GM23338 (cell line): ENCODE measurements around the gene PAEP. TPM values are rescaled to one million over a fixed set of nuclear protein-coding genes. Genes with fewer than 3 reads are reported as not detected.

Source experiments
- ATAC-seq: fragments of 200-7000 bp; cut with Tn5 transposase; 3 replicates; pipeline ENCODE4 v1.9.1; 2020
- DNase-seq: peaks from one replicate; pipeline ENCODE4 v3.0.0-alpha.2; 2015; ENCODE audit warnings: low spot score
- H2AFZ ChIP-seq: fragments of 200-600 bp; sonication (generic); 2 replicates; pipeline ENCODE4 v1.8.0; 2016; ENCODE audit warnings: antibody characterized with exemption, mild to moderate bottlenecking, moderate library complexity
- H3F3A ChIP-seq: fragments of 200-600 bp; sonication (generic); replicated peaks from 2 replicates; pipeline ENCODE4 v1.8.0; 2017; ENCODE audit warnings: antibody characterized with exemption, mixed run types, low read depth
- H3K27ac ChIP-seq: fragments of 200-600 bp; sonication (generic); 2 replicates; pipeline ENCODE4 v1.6.1; 2016; ENCODE audit warnings: low read depth
- H3K27me3 ChIP-seq: fragments of 200-600 bp; sonication (generic); 2 replicates; pipeline ENCODE4 v1.8.0; 2016; ENCODE audit warnings: mild to moderate bottlenecking, mixed run types, moderate library complexity; ENCODE audit not compliant: insufficient read depth
- H3K36me3 ChIP-seq: fragments of 200-600 bp; sonication (generic); 2 replicates; pipeline ENCODE4 v1.8.0; 2016; ENCODE audit warnings: mild to moderate bottlenecking; ENCODE audit not compliant: insufficient read depth
- H3K4me1 ChIP-seq: fragments of 200-600 bp; sonication (generic); 2 replicates; pipeline ENCODE4 v1.8.0; 2016; ENCODE audit warnings: mild to moderate bottlenecking, moderate library complexity; ENCODE audit not compliant: insufficient read depth
- H3K4me2 ChIP-seq: fragments of 200-600 bp; sonication (generic); 2 replicates; pipeline ENCODE4 v1.7.1; 2017; ENCODE audit warnings: mixed run types
- H3K4me3 ChIP-seq: fragments of 200-600 bp; sonication (generic); 2 replicates; pipeline ENCODE4 v1.6.1; 2016; ENCODE audit warnings: mixed run types
- H3K79me2 ChIP-seq: fragments of 200-600 bp; sonication (generic); replicated peaks from 2 replicates; pipeline ENCODE4 v1.8.0; 2017; ENCODE audit warnings: mild to moderate bottlenecking; ENCODE audit not compliant: insufficient read depth
- H3K9me2 ChIP-seq: fragments of 200-600 bp; sonication (generic); 2 replicates; pipeline ENCODE4 v1.8.0; 2017; ENCODE audit not compliant: insufficient read depth
- H4K20me1 ChIP-seq: fragments of 200-600 bp; sonication (generic); replicated peaks from 2 replicates; pipeline ENCODE4 v1.8.0; 2017; ENCODE audit warnings: mild to moderate bottlenecking; ENCODE audit not compliant: insufficient read depth
- H3K27ac Mint-ChIP-seq: 2 replicates; pipeline ENCODE4 v1.8.0; 2020; ENCODE audit warnings: inconsistent platforms, mild to moderate bottlenecking, moderate library complexity, mixed read lengths
- H3K27me3 Mint-ChIP-seq: 3 replicates; pipeline ENCODE4 v1.8.0; 2022; ENCODE audit warnings: low read depth, mild to moderate bottlenecking, moderate library complexity, mixed read lengths, inconsistent platforms; ENCODE audit not compliant: insufficient read depth, poor library complexity
- H3K36me3 Mint-ChIP-seq: 3 replicates; pipeline ENCODE4 v1.8.0; 2021; ENCODE audit warnings: low read depth, mild to moderate bottlenecking, inconsistent platforms, moderate library complexity, mixed read lengths
- H3K4me1 Mint-ChIP-seq: 3 replicates; pipeline ENCODE4 v1.8.0; 2020; ENCODE audit warnings: mild to moderate bottlenecking, inconsistent platforms, mixed read lengths
- H3K4me3 Mint-ChIP-seq: 3 replicates; pipeline ENCODE4 v1.8.0; 2021; ENCODE audit warnings: moderate library complexity, mild to moderate bottlenecking, inconsistent platforms, mixed read lengths
- H3K9me3 Mint-ChIP-seq: 3 replicates; pipeline ENCODE4 v1.8.0; 2020; ENCODE audit warnings: moderate library complexity, mild to moderate bottlenecking, inconsistent platforms, mixed read lengths
- CREB1 ChIP-seq: fragments of 250-450 bp; sonication (Bioruptor Pico); IDR thresholded peaks from 2 replicates; pipeline ENCODE4 v1.5.0; 2020; ENCODE audit warnings: low read depth, mild to moderate bottlenecking, moderate library complexity
- CTCF ChIP-seq, 2 experiments: fragments of 200-600 bp in 1 of 2; sonication (generic) in 1 of 2; conservative IDR thresholded peaks; 2 replicates each; pipeline versions ENCODE4 v1.5.1 to v1.6.1; 2016 to 2017; ENCODE audit warnings: antibody characterized with exemption in 2 of 2, low read depth in 2 of 2, mild to moderate bottlenecking in 2 of 2, moderate library complexity in 1 of 2
- ETS1 ChIP-seq: IDR thresholded peaks from 2 replicates; pipeline ENCODE4 v1.6.1; 2016; ENCODE audit warnings: antibody characterized with exemption
- EZH2 ChIP-seq: fragments of 200-600 bp; sonication (generic); IDR thresholded peaks from one replicate; pipeline ENCODE4 v1.8.0; 2017; ENCODE audit warnings: antibody characterized with exemption, mild to moderate bottlenecking, low read depth; ENCODE audit not compliant: unreplicated experiment
- EZH2phosphoT487 ChIP-seq: fragments of 200-600 bp; sonication (generic); IDR thresholded peaks from one replicate; pipeline ENCODE4 v1.8.1; 2018; ENCODE audit warnings: antibody characterized with exemption; ENCODE audit not compliant: unreplicated experiment
- NANOG ChIP-seq: IDR thresholded peaks from 2 replicates; pipeline ENCODE4 v1.6.1; 2016; ENCODE audit warnings: antibody characterized with exemption, borderline replicate concordance
- POLR2AphosphoS5 ChIP-seq: IDR thresholded peaks from 2 replicates; pipeline ENCODE4 v1.6.1; 2016; ENCODE audit warnings: antibody characterized with exemption, low read depth
- STAT1 ChIP-seq: IDR thresholded peaks from one replicate; pipeline ENCODE4 v1.6.1; 2016; ENCODE audit warnings: antibody characterized with exemption; ENCODE audit not compliant: unreplicated experiment
- ZNF114 ChIP-seq: fragments of 250-450 bp; sonication (Bioruptor Pico); IDR thresholded peaks from 2 replicates; pipeline ENCODE4 v1.5.0; 2020; ENCODE audit warnings: mild to moderate bottlenecking, moderate library complexity
- ZNF331 ChIP-seq: fragments of 250-450 bp; sonication (Bioruptor Pico); IDR thresholded peaks from 2 replicates; pipeline ENCODE4 v1.5.0; 2020; ENCODE audit warnings: low read depth, mild to moderate bottlenecking, moderate library complexity
- polyA plus RNA-seq: library from polyadenylated mRNA; unstranded; fragments of >200 nt; fragmentation: Nextera tagmentation; extraction: Ambion mirVana; gene quantifications from 2 replicates; pipeline ENCODE4 v1.2.1, GENCODE V29; 2016
- total RNA-seq: library from RNA; depleted of rRNA; stranded (reverse); fragments of >200 nt; shearing (Covaris generic); gene quantifications from 2 replicates; pipeline ENCODE4 v1.2.3, GENCODE V29; 2014

Gene PAEP
- total and polyA plus RNA-seq, 2 experiments from 2014 or later = not detected

- DNase-seq (no peak), ATAC-seq (no peak)
- H3K27me3 Mint-ChIP-seq = peaks cover 3% of the 10 kb centered on the region
- H3K4me1 ChIP-seq = no peaks in the 10 kb centered on the region
- no peaks in the 10 kb centered on the region for H3K36me3 ChIP-seq
- H3K27me3 ChIP-seq = no peaks in the 10 kb centered on the region
- no peaks in the 10 kb centered on the region for H3F3A ChIP-seq
- H4K20me1 ChIP-seq = no peaks in the 10 kb centered on the region
- no peak overlapping the region for H3K27ac ChIP-seq
- peaks cover 11% of the 10 kb centered on the region for H3K9me3 Mint-ChIP-seq
- no peak for TF ChIP-seq ZNF331 (CRISPR knock-in tag)
- no peaks in the 10 kb centered on the region for H3K79me2 ChIP-seq
- no peak overlapping the region for H3K4me3 ChIP-seq
- 0 out of 2 replicates have a peak, but pooled peaks cover 6% of the 10 kb centered on the region for H3K9me2 ChIP-seq
- H3K27ac Mint-ChIP-seq = no peak overlapping the region
- H2AFZ ChIP-seq = no peak overlapping the region
- no peak overlapping the region; the same call in 2 of the 3 replicates for H3K4me3 Mint-ChIP-seq
- no peaks in the 10 kb centered on the region for H3K4me1 Mint-ChIP-seq
- H3K4me2 ChIP-seq = no peak overlapping the region
- peaks cover 3% of the 10 kb centered on the region; the same call in 1 of the 3 replicates for H3K36me3 Mint-ChIP-seq
Observed at GRCh38 chr9:135582966-135583687, 21.6 kb downstream of the PAEP start.

- Histone ChIP-seq H3K27ac (no peak overlapping the region), H4K20me1 (no peaks in the 10 kb centered on the region), H3K9me2 (0 out of 2 replicates have a peak, but pooled peaks cover 6% of the 10 kb centered on the region), H3K27me3 (no peaks in the 10 kb centered on the region), H3K36me3 (no peaks in the 10 kb centered on the region), H3K4me1 (no peaks in the 10 kb centered on the region), H3F3A (no peaks in the 10 kb centered on the region), H2AFZ (no peak overlapping the region), H3K4me2 (no peak overlapping the region), H3K4me3 (no peak overlapping the region), H3K79me2 (no peaks in the 10 kb centered on the region)
- TF ChIP-seq CTCF (conservative IDR thresholded peaks at IDR 0.05; ENCODE audit: low read depth in 2 of 2) (no peak), POLR2AphosphoS5 (no peak), EZH2 (no peak), CREB1 (CRISPR knock-in tag) (no peak), ZNF331 (CRISPR knock-in tag) (no peak), ZNF114 (CRISPR knock-in tag) (no peak)
- peaks cover 11% of the 10 kb centered on the region for H3K9me3 Mint-ChIP-seq
- no peak for DNase-seq
- H3K27ac Mint-ChIP-seq = no peak overlapping the region
- no peaks in the 10 kb centered on the region for H3K4me1 Mint-ChIP-seq
- H3K36me3 Mint-ChIP-seq = peaks cover 3% of the 10 kb centered on the region; the same call in 1 of the 3 replicates
- no peak for ATAC-seq
- peaks cover 3% of the 10 kb centered on the region for H3K27me3 Mint-ChIP-seq
- no peak overlapping the region; the same call in 2 of the 3 replicates for H3K4me3 Mint-ChIP-seq
Observed at GRCh38 chr9:135583688-135584011, 22.1 kb downstream of the PAEP start.

GRCh38 chr9:135584371-135584770 is 22.8 kb downstream of the PAEP start:
- Mint-ChIP-seq H3K27me3 (peaks cover 3% of the 10 kb centered on the region), H3K27ac (no peak overlapping the region), H3K9me3 (peaks cover 11% of the 10 kb centered on the region), H3K36me3 (peaks cover 3% of the 10 kb centered on the region; the same call in 1 of the 3 replicates), H3K4me1 (no peaks in the 10 kb centered on the region), H3K4me3 (no peak overlapping the region)
- Histone ChIP-seq H3K4me1 (no peaks in the 10 kb centered on the region), H3K4me2 (no peak overlapping the region), H3K36me3 (no peaks in the 10 kb centered on the region), H2AFZ (no peak overlapping the region), H3F3A (no peaks in the 10 kb centered on the region), H3K9me2 (0 out of 2 replicates have a peak, but pooled peaks cover 1% of the 10 kb centered on the region), H4K20me1 (no peaks in the 10 kb centered on the region), H3K4me3 (no peak overlapping the region), H3K79me2 (no peaks in the 10 kb centered on the region), H3K27me3 (no peaks in the 10 kb centered on the region), H3K27ac (no peak overlapping the region)
- DNase-seq = no peak
- no peak for ATAC-seq
- TF ChIP-seq ETS1 = no peak
- TF ChIP-seq NANOG = no peak
- no peak for TF ChIP-seq CTCF (conservative IDR thresholded peaks at IDR 0.05; ENCODE audit: low read depth in 2 of 2)
- TF ChIP-seq EZH2phosphoT487 = no peak
- TF ChIP-seq ZNF331 (CRISPR knock-in tag) = no peak
- no peak for TF ChIP-seq CREB1 (CRISPR knock-in tag)
- no peak for TF ChIP-seq STAT1
